Adrenal gland (tissue), 12 donors: ENCODE results near the gene SLC22A15. TPM values are rescaled to one million over a fixed set of nuclear protein-coding genes. Genes with fewer than 3 reads are reported as not detected.
A peak's percentile ranks its signal among the peaks of the same experiment; 100 is the strongest.

Source experiments
- DNase-seq, 7 donors: peaks; one replicate each; pipeline ENCODE4 v3.0.0-alpha.2; 2019 to 2020
- H3K27ac ChIP-seq, 5 donors: fragments of 200-600 bp; sonication (generic) in 4 of 5; 1 replicate in 3 of 5; 2 replicates in 2 of 5; pipeline versions ENCODE4 v1.5.1 to v1.8.0; 2016 to 2020; ENCODE audit warnings: mild to moderate bottlenecking in 1 of 5
- H3K27me3 ChIP-seq: fragments of 200-600 bp; 2 replicates; pipeline ENCODE4 v1.8.0; 2021
- H3K36me3 ChIP-seq, 2 donors: fragments of 200-600 bp; replicated peaks in 1 of 2; 1 replicate in 1 of 2; 2 replicates in 1 of 2; pipeline versions ENCODE4 v1.5.1 to v1.8.0; 2018 to 2022
- H3K4me1 ChIP-seq, 2 donors: fragments of 200-600 bp; replicated peaks in 1 of 2; 1 replicate in 1 of 2; 2 replicates in 1 of 2; pipeline versions ENCODE4 v1.5.1 to v1.8.0; 2018 to 2021
- H3K4me3 ChIP-seq, 4 donors: fragments of 200-600 bp; sonication (generic) in 3 of 4; one replicate each; pipeline ENCODE4 v1.5.1; 2016 to 2018
- H3K9me3 ChIP-seq, 3 donors: fragments of 200-600 bp; sonication (generic) in 1 of 3; replicated peaks in 1 of 3; 1 replicate in 2 of 3; 2 replicates in 1 of 3; pipeline versions ENCODE4 v1.5.1 to v1.8.0; 2016 to 2021
- POLR2A ChIP-seq, 2 donors: fragments of 450-650 bp; IDR thresholded peaks; one replicate each; pipeline ENCODE4 v1.6.1; 2017; ENCODE audit warnings: antibody characterized with exemption in 2 of 2, mild to moderate bottlenecking in 2 of 2, moderate library complexity in 1 of 2
- WGBS, 4 donors: extraction: QIAGEN DNeasy Blood & Tissue Kit in 2 of 4; methylation state at CpG; one replicate each; pipeline versions ENCODE4 v1.1.5 to v1.1.7; 2013 to 2017; 5-methylcytosine and 5-hydroxymethylcytosine counted together
- intact Hi-C, 2 donors: fragments of 100-400 bp; cut with DNase I; formaldehyde crosslinking; loops; one replicate each; pipeline versions ENCODE4 v1.14.1 to v1.15.0; 2022 to 2023
- polyA plus RNA-seq, 3 donors: library from polyadenylated mRNA; stranded (reverse); fragments of 200-250 nt in 2 of 3; fragments of 350-450 nt in 1 of 3; fragmentation: Illumina TruSeq in 1 of 3; extraction: RNeasy Lipid Tissue Mini Kit (QIAGEN cat#74804) in 1 of 3; gene quantifications; one replicate each; pipeline ENCODE4 v1.2.3, GENCODE V29; 2013 to 2014
- total RNA-seq, 9 donors: library from RNA; depleted of rRNA in 4 of 9; stranded (reverse); fragments of >200 nt in 4 of 9; fragments of 120-200 nt in 1 of 9; fragmentation: NEBNext Ultra II Directional in 1 of 9; extraction: Animal tissue kit (Norgen Biotek cat#: 25700) in 1 of 9; gene quantifications; one replicate each; pipeline versions ENCODE4 v1.1.0 to v1.2.4, GENCODE V29; 2013 to 2023
- TF ChIP-seq, protein P1 (sequence below), 6 experiments: fragments of 450-650 bp in 4 of 6; fragments of 200-600 bp in 2 of 6; sonication (generic) in 1 of 6; IDR thresholded peaks; 1 replicate in 5 of 6; 2 replicates in 1 of 6; pipeline versions ENCODE4 v1.5.1 to v1.8.0; 2016 to 2021; ENCODE audit warnings: antibody characterized with exemption in 6 of 6, mild to moderate bottlenecking in 2 of 6, moderate library complexity in 1 of 6
- donor health status: healthy with polysubstance abuse.
- donor health status: Bipolar disorder and iron deficiency.
- donor health status: DM: yes; HTN: yes; CAD: no.
- donor health status: DM: no; HTN: no; CAD: no.
- donor health status: DM: no; HTN: no; CAD: no.
- donor health status: DM: yes; HTN: yes; CAD: no.

SLC22A15 gene
- total and polyA plus RNA-seq, 12 donors, result 1.2 to 27.2 (median 5.8) TPM

DNA sequence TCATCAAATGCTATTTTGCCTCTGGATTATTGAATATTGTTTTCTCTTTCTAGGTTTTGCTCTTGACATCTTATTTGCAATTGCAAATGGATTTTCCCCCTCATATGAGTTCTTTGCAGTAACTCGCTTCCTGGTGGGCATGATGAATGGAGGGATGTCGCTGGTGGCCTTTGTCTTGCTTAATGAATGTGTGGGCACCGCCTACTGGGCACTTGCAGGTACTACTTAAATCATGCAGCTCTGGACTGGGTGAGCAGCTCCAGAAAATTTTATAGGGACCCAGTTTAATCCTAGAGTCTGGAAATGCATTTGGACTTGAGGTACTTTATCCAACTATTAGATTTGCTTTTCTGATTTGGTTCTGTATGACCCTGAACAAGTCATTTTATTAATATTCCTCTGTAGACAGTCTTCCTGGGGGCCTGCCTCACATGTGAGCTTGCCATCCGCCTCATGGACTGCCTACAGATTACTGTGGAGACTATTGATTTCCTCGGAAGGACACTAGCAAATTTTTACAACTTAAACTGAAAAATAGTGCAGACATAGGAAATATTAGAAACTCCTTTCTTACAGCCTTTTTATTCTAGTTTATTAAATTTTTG, 44.5 kb downstream of the SLC22A15 start:
- TF ChIP-seq, protein P1, sequence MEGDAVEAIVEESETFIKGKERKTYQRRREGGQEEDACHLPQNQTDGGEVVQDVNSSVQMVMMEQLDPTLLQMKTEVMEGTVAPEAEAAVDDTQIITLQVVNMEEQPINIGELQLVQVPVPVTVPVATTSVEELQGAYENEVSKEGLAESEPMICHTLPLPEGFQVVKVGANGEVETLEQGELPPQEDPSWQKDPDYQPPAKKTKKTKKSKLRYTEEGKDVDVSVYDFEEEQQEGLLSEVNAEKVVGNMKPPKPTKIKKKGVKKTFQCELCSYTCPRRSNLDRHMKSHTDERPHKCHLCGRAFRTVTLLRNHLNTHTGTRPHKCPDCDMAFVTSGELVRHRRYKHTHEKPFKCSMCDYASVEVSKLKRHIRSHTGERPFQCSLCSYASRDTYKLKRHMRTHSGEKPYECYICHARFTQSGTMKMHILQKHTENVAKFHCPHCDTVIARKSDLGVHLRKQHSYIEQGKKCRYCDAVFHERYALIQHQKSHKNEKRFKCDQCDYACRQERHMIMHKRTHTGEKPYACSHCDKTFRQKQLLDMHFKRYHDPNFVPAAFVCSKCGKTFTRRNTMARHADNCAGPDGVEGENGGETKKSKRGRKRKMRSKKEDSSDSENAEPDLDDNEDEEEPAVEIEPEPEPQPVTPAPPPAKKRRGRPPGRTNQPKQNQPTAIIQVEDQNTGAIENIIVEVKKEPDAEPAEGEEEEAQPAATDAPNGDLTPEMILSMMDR (IDR thresholded peaks at IDR 0.05), result peak; percentile 30 to 58 (median 54)
- TF ChIP-seq POLR2A (IDR thresholded peaks at IDR 0.05), result no peak
- DNase-seq, result peak; percentile 20 to 78 (median 52)
- H3K27ac ChIP-seq, result no peak overlapping the region
- no peaks in the 10 kb centered on the region for H3K27me3 ChIP-seq
- H3K4me1 ChIP-seq, result no peaks in the 10 kb centered on the region
- no peak overlapping the region for H3K4me3 ChIP-seq
- no peaks in the 10 kb centered on the region for H3K36me3 ChIP-seq
- intact Hi-C loops, result no loop called here
- no peaks in the 10 kb centered on the region for H3K9me3 ChIP-seq
- WGBS, 4 donors, result 56 to 65% (median 58%) methylated on average over 5 of the region's 5 CpGs

DNA sequence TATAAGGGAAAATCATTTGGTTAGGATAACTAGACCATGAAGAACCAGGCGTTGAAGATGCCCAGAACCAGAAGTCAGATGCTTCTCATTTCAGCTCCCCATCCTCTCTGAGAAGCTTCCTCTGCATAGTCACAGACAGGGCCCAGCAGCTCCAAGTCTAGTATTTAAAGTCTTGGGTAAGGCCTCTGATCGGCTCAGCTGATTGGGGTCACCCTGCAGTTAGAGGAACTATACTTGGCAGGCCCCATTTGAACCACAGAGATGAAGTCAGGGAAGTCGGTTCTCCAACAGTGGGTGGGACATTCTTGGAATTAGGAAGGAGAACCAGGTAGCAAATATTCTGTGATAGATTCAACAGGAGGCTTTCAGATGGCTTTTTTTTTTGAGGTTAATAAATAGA, 48.3 kb downstream of the SLC22A15 start:
- no peak overlapping the region for H3K4me3 ChIP-seq
- DNase-seq, result no peak
- H3K36me3 ChIP-seq, result no peaks in the 10 kb centered on the region
- H3K27ac ChIP-seq, result no peak overlapping the region
- WGBS, 4 donors, result 32 to 54% (median 51%) methylated on average over 3 of the region's 3 CpGs
- no peaks in the 10 kb centered on the region for H3K27me3 ChIP-seq
- no peak for TF ChIP-seq POLR2A (IDR thresholded peaks at IDR 0.05)
- TF ChIP-seq, protein P1 (IDR thresholded peaks at IDR 0.05), result no peak
- no peaks in the 10 kb centered on the region for H3K9me3 ChIP-seq
- intact Hi-C loops, result no loop called here
- H3K4me1 ChIP-seq, result no peaks in the 10 kb centered on the region

DNA sequence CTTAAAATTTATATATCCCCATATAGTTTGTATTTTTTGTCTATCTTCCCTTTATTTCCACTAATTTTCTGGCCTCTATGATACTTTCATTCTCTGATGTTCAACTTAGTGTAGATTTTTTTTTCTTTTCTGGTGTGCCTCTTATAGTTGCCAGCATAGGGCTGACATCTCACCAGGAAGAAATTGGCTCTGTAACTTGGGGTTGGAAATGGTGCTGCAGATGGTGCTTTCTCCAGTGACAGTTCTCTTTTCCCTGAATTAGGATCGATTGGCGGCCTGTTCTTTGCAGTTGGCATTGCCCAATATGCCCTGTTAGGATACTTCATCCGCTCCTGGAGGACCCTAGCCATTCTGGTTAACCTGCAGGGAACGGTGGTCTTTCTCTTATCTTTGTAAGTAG, 50.3 kb downstream of the SLC22A15 start:
- TF ChIP-seq, protein P1 (IDR thresholded peaks at IDR 0.05), result no peak
- no peak for TF ChIP-seq POLR2A (IDR thresholded peaks at IDR 0.05)
- intact Hi-C loops, result no loop called here
- 93 to 95% (median 94%) methylated on average over 4 of the region's 4 CpGs for WGBS, 4 donors
- H3K27me3 ChIP-seq, result no peaks in the 10 kb centered on the region
- H3K4me1 ChIP-seq, result no peaks in the 10 kb centered on the region
- H3K36me3 ChIP-seq, result no peaks in the 10 kb centered on the region
- no peak overlapping the region for H3K27ac ChIP-seq
- no peak overlapping the region for H3K4me3 ChIP-seq
- H3K9me3 ChIP-seq, result no peaks in the 10 kb centered on the region
- no peak for DNase-seq

DNA sequence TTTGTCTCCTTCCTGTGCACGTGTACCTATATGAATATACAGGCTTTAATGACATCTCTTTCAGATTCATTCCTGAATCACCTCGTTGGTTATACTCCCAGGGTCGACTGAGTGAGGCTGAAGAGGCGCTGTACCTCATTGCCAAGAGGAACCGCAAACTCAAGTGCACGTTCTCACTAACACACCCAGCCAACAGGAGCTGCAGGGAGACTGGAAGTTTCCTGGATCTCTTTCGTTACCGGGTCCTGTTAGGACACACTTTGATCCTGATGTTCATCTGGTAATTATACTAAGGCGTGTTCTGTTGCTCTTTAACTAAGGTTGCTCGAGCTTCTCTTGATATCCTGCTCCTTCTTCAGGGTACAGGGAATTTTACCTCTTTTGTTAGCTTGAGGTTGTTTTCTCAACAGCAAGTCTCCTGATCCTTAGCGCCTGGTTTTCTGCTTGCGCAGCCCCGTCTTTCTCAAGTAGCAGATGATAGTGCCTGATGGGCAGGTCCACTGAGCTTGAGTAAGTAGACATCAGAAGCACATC, 55.1 kb downstream of the SLC22A15 start:
- H3K27ac ChIP-seq, result no peak overlapping the region
- H3K4me3 ChIP-seq, result no peak overlapping the region
- H3K36me3 ChIP-seq, result no peaks in the 10 kb centered on the region
- 86 to 93% (median 91%) methylated on average over 13 of the region's 13 CpGs for WGBS, 4 donors
- no peak for TF ChIP-seq POLR2A (IDR thresholded peaks at IDR 0.05)
- TF ChIP-seq, protein P1 (IDR thresholded peaks at IDR 0.05), result no peak
- DNase-seq, result no peak
- H3K4me1 ChIP-seq, result no peaks in the 10 kb centered on the region
- intact Hi-C loops, result no loop called here
- H3K9me3 ChIP-seq, result no peaks in the 10 kb centered on the region
- H3K27me3 ChIP-seq, result no peaks in the 10 kb centered on the region
